Upper lobe of left lung (tissue), 6 donors: ENCODE data around the gene C14orf93. TPM values are rescaled to one million over a fixed set of nuclear protein-coding genes. Genes with fewer than 3 reads are reported as not detected.

Experiments used
- ATAC-seq, 2 donors: fragments of 200-7000 bp; cut with Tn5 transposase; one replicate each; pipeline ENCODE4 v1.9.1; 2022; ENCODE audit warnings: mild to moderate bottlenecking in 2 of 2, moderate library complexity in 2 of 2; ENCODE audit not compliant: low FRiP score in 2 of 2
- DNase-seq, 2 donors: peaks; one replicate each; pipeline ENCODE4 v3.0.0-alpha.2; 2019 to 2020
- H3K27ac ChIP-seq, 4 donors: fragments of 200-600 bp; sonication (generic); one replicate each; pipeline ENCODE4 v1.5.1; 2016 to 2019
- H3K27me3 ChIP-seq, 4 donors: fragments of 200-600 bp; sonication (generic); one replicate each; pipeline ENCODE4 v1.5.1; 2017 to 2019
- H3K36me3 ChIP-seq, 4 donors: fragments of 200-600 bp; sonication (generic); one replicate each; pipeline ENCODE4 v1.5.1; 2016 to 2019
- H3K4me1 ChIP-seq, 4 donors: fragments of 200-600 bp; sonication (generic); one replicate each; pipeline ENCODE4 v1.5.1; 2018 to 2019
- H3K4me3 ChIP-seq, 4 donors: fragments of 200-600 bp; sonication (generic); one replicate each; pipeline ENCODE4 v1.5.1; 2017 to 2019; ENCODE audit warnings: mild to moderate bottlenecking in 2 of 4, moderate library complexity in 1 of 4
- H3K9me3 ChIP-seq, 4 donors: fragments of 200-600 bp; sonication (generic); one replicate each; pipeline ENCODE4 v1.5.1; 2018 to 2019
- CTCF ChIP-seq, 6 experiments: fragments of 450-650 bp in 4 of 6; fragments of 200-600 bp in 2 of 6; sonication (generic) in 2 of 6; IDR thresholded peaks; one replicate each; pipeline ENCODE4 v1.5.1; 2016 to 2019; ENCODE audit warnings: antibody characterized with exemption in 6 of 6
- EP300 ChIP-seq, 4 donors: sonication (generic); formaldehyde crosslinking; IDR thresholded peaks; one replicate each; pipeline ENCODE4 v1.5.1; 2017; ENCODE audit warnings: antibody characterized with exemption in 4 of 4, control low read depth in 2 of 4
- POLR2A ChIP-seq, 4 donors: fragments of 450-650 bp; IDR thresholded peaks; one replicate each; pipeline ENCODE4 v1.5.1; 2016 to 2017; ENCODE audit warnings: antibody characterized with exemption in 4 of 4, mild to moderate bottlenecking in 2 of 4
- POLR2AphosphoS5 ChIP-seq, 2 donors: sonication (generic); formaldehyde crosslinking; IDR thresholded peaks; one replicate each; pipeline ENCODE4 v1.5.1; 2017; ENCODE audit warnings: antibody characterized with exemption in 2 of 2
- WGBS, 2 donors: methylation state at CpG; one replicate each; pipeline ENCODE4 v1.1.5; 2017 to 2018; 5-methylcytosine and 5-hydroxymethylcytosine counted together
- total RNA-seq, 6 donors: library from RNA; depleted of rRNA in 4 of 6; stranded (reverse); fragments of >200 nt in 4 of 6; gene quantifications; one replicate each; pipeline versions ENCODE4 v1.1.0 to v1.2.1, GENCODE V29; 2016 to 2021
- donor health status: DM: no; HTN: no; CAD: no; lungs with moderate emphysema.
- donor health status: DM: no; HTN: yes; CAD: no; lungs with severe emphysema.

Gene C14orf93
- total RNA-seq, 6 donors from 2014 or later: 7.1 to 12.9 (median 11.4) TPM

DNA sequence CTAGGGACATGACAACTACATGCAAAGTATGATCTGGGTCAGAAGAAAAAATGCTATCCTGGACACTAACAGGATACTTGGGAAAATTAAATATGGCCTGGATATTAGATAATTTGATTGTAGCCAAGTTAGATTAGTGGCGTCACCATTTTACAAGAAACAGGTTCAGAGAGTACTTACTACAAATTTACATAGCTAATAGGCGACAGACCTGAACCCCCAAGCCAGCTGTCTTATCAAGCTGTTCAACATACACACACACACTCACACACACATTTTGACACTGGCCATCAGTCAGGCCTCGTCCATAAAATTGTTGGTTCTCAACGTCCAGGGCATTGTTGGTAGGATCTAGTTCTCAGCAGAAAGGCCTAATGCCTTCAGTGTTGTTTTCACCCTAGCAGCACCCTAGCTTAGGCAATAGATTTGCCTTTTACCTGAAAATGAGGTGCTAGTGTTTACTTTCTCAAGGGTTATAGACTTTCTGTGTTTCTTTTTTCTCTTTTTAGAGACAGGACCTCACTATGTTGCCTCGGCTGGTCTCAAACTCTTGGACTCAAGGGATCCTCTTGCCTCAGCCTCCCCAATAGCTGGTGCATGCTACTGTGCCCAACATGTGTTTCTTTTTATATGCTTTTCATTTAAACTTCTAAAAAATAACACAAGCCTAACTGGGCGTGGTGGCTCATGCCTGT, 3.3 kb upstream of the C14orf93 start:
- Histone ChIP-seq H3K27me3 (no peaks in the 10 kb centered on the region), H3K27ac (no peak overlapping the region), H3K36me3 (no peaks in the 10 kb centered on the region), H3K4me3 (no peak overlapping the region), H3K9me3 (no peaks in the 10 kb centered on the region), H3K4me1 (peaks cover 0 to 16% (median 4%) of the 10 kb centered on the region in 4 donors)
- ATAC-seq (no peak), DNase-seq (no peak)
- TF ChIP-seq EP300 (IDR thresholded peaks at IDR 0.05) (no peak), POLR2A (IDR thresholded peaks at IDR 0.05) (no peak), POLR2AphosphoS5 (IDR thresholded peaks at IDR 0.05) (no peak), CTCF (IDR thresholded peaks at IDR 0.05) (no peak)
- WGBS, 2 donors: 78 to 85% methylated on average over 6 of the region's 6 CpGs

DNA sequence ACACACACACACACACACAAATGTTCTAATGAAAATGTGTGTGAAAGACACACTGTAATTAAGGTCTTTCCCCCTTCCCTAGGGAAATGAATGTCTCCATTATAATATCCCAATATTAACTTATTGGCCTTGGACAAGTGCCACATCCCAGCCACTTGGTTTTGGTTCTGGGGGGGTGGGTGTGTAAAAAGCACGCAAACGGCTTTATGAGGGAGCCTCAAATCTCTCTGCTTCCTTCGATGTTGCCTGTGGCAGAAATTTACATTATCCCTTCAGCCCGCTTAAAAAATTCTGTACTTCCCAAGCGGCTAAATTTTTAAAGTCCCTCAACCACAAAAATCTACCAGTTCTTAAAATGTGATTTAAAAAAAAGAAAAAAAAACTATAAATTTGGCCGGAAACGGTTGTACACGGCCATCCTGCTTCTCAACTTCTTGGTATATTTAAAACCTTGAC, 432 bp downstream of the C14orf93 start:
- Histone ChIP-seq H3K27me3 (no peaks in the 10 kb centered on the region), H3K27ac (peak overlapping the region; percentile 72 to 85 (median 82))
- no peak for ATAC-seq

GRCh38 chr14:23008831-23009230, 1.1 kb downstream of the C14orf93 start:
- H3K36me3 ChIP-seq: no peaks in the 10 kb centered on the region
- H3K4me1 ChIP-seq: peaks cover 13 to 33% (median 16%) of the 10 kb centered on the region in 4 donors
- H3K9me3 ChIP-seq: no peaks in the 10 kb centered on the region
- 21 to 34% methylated on average over 3 of the region's 3 CpGs for WGBS, 2 donors
- ATAC-seq: no peak
- no peak for DNase-seq
- no peak overlapping the region for H3K4me3 ChIP-seq
- H3K27ac ChIP-seq: peak overlapping the region in 1 of 4 donors; percentile 14
- no peaks in the 10 kb centered on the region for H3K27me3 ChIP-seq
- TF ChIP-seq POLR2A (IDR thresholded peaks at IDR 0.05) (no peak), EP300 (IDR thresholded peaks at IDR 0.05) (no peak), POLR2AphosphoS5 (IDR thresholded peaks at IDR 0.05) (no peak), CTCF (IDR thresholded peaks at IDR 0.05) (no peak)

More for the DNA sequence above, 432 bp downstream of the C14orf93 start:
- H3K4me1 ChIP-seq: peaks cover 13 to 33% (median 16%) of the 10 kb centered on the region in 4 donors
- DNase-seq: no peak
- peak overlapping the region; percentile 40 to 61 (median 55) for H3K4me3 ChIP-seq
- 9 to 15% methylated on average over 8 of the region's 8 CpGs for whole genome bisulfite sequencing, 2 donors
- no peak for TF ChIP-seq CTCF (IDR thresholded peaks at IDR 0.05)
- no peak for TF ChIP-seq EP300 (IDR thresholded peaks at IDR 0.05)
- no peak for TF ChIP-seq POLR2AphosphoS5 (IDR thresholded peaks at IDR 0.05)
- no peak for TF ChIP-seq POLR2A (IDR thresholded peaks at IDR 0.05)
- H3K9me3 ChIP-seq: no peaks in the 10 kb centered on the region
- no peaks in the 10 kb centered on the region for H3K36me3 ChIP-seq

DNA sequence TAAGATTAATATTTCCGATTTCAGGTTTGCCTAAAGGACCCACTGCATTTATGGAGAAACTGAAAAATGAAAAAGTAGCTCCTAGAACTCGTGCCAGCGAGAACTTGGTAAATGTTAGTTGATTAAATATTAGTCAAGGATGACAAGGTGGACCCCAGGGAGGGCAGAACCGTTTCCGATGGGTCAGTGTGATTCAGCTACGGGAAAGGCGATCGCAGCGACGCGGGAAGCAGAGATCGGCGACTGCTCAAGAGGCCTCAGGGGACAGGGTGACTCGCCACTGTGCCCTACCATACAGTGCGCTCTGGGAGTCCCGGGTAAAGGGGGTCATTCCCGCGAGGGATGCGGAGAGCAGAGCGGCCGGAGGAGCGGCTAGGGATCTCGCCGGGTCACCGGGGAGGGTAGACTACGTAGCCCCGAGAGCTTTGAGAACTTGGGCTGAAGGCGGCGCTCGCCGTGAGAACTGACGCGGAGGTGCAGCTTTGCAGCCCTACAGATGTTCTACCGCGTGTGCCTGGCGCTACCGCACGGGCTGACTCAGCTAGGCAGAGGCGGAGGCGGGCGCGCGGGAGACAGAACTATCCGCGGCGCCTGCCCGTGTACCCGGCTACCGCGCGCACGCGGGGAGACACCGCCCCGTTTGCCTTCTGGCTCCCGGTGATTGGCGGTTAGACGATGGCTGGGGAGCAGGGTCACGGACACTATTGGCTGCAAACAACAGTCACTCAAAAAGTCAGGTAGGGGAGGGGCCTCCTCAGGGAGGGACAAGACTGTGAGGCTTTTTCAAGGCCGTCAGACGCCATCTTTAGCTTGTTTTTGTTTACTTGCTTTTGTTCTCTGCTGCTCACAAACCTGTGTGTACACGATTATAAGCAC, 3.2 kb downstream of the C14orf93 start:
- no peaks in the 10 kb centered on the region for H3K9me3 ChIP-seq
- no peaks in the 10 kb centered on the region for H3K36me3 ChIP-seq
- DNase-seq (peak; percentile 97 to 98), ATAC-seq (peak; percentile 99 to 100)
- no peaks in the 10 kb centered on the region for H3K27me3 ChIP-seq
- peak overlapping the region; percentile 88 to 96 (median 94) for H3K27ac ChIP-seq
- WGBS, 2 donors: 0 to 2% methylated on average over 12 to 56 of the region's 62 CpGs
- peak overlapping the region; percentile 52 to 72 (median 64) for H3K4me3 ChIP-seq
- TF ChIP-seq CTCF (IDR thresholded peaks at IDR 0.05) (peak in 2 of 6 experiments; percentile 10 to 41), POLR2A (IDR thresholded peaks at IDR 0.05) (peak in 3 of 4 donors; percentile 62 to 92 (median 91)), POLR2AphosphoS5 (IDR thresholded peaks at IDR 0.05) (peak; percentile 88 to 93), EP300 (IDR thresholded peaks at IDR 0.05) (no peak)
- H3K4me1 ChIP-seq: peaks cover 13 to 33% (median 16%) of the 10 kb centered on the region in 4 donors
